K562 (cell line): Measurements from ENCODE around the gene UBE2M. TPM values are rescaled to one million over a fixed set of nuclear protein-coding genes. Genes with fewer than 3 reads are reported as not detected.
A peak's percentile ranks its signal among the peaks of the same experiment; 100 is the strongest.

Experiments used
- BRD4 ChIP-seq: fragments of 200-600 bp; sonication (generic); IDR thresholded peaks from 2 replicates; pipeline ENCODE4 v1.6.1; 2017; ENCODE audit warnings: inconsistent platforms
- CHAMP1 ChIP-seq: fragments of 450-650 bp; IDR thresholded peaks from 2 replicates; pipeline ENCODE4 v1.6.1; 2016; ENCODE audit warnings: mild to moderate bottlenecking
- CTBP1 ChIP-seq: fragments of 450-650 bp; IDR thresholded peaks from 2 replicates; pipeline ENCODE4 v1.6.1; 2016; ENCODE audit warnings: borderline replicate concordance
- DEAF1 ChIP-seq: fragments of 450-650 bp; formaldehyde crosslinking; IDR thresholded peaks from 2 replicates; pipeline ENCODE4 v1.4.0; 2020; ENCODE audit warnings: mild to moderate bottlenecking, moderate library complexity
- ESRRA ChIP-seq: fragments of 450-650 bp; IDR thresholded peaks from 2 replicates; pipeline ENCODE4 v1.6.1; 2014; ENCODE audit warnings: low read depth, mild to moderate bottlenecking, moderate library complexity, borderline replicate concordance
- ETS1 ChIP-seq: conservative IDR thresholded peaks from 2 replicates; pipeline ENCODE4 v1.6.1; 2011; ENCODE audit warnings: low read depth, mild to moderate bottlenecking, low read length; ENCODE audit not compliant: control insufficient read depth
- HMGXB4 ChIP-seq: sonication (generic); formaldehyde crosslinking; IDR thresholded peaks from 2 replicates; pipeline ENCODE4 v1.8.1; 2023; ENCODE audit warnings: mild to moderate bottlenecking, missing genetic modification reagents
- PML ChIP-seq: IDR thresholded peaks from 2 replicates; pipeline ENCODE4 v1.6.1; 2012; ENCODE audit warnings: low read length, inconsistent platforms
- RAD51 ChIP-seq: fragments of 450-650 bp; IDR thresholded peaks from 2 replicates; pipeline ENCODE4 v1.7.1; 2016; ENCODE audit warnings: low read depth, mild to moderate bottlenecking, borderline replicate concordance
- SIN3A ChIP-seq, 2 experiments: fragments of 150-350 bp in 1 of 2; IDR thresholded peaks; 2 replicates each; pipeline ENCODE4 v1.6.1; 2011 to 2016; ENCODE audit warnings: borderline replicate concordance in 2 of 2, low read depth in 2 of 2, low read length in 2 of 2, mild to moderate bottlenecking in 2 of 2, moderate library complexity in 2 of 2; ENCODE audit not compliant: control insufficient read depth in 1 of 2
- SREBF2 ChIP-seq: sonication (generic); formaldehyde crosslinking; IDR thresholded peaks from 2 replicates; pipeline ENCODE4 v1.4.0; 2020; ENCODE audit warnings: mild to moderate bottlenecking, missing genetic modification reagents
- TCFL5 ChIP-seq: fragments of 250-450 bp; sonication (Bioruptor Pico); conservative IDR thresholded peaks from 2 replicates; pipeline ENCODE4 v1.6.1; 2021; ENCODE audit warnings: mild to moderate bottlenecking, moderate library complexity, matching md5 sums
- TSC22D4 ChIP-seq: fragments of 450-650 bp; IDR thresholded peaks from 2 replicates; pipeline ENCODE4 v1.6.1; 2016; ENCODE audit warnings: missing genetic modification characterization, missing biosample characterization, control low read depth
- ZBTB8A ChIP-seq: fragments of 450-650 bp; IDR thresholded peaks from 2 replicates; pipeline ENCODE4 v1.6.1; 2018; ENCODE audit warnings: mild to moderate bottlenecking, moderate library complexity; ENCODE audit not compliant: partially characterized antibody
- ZKSCAN1 ChIP-seq: fragments of 150-350 bp; IDR thresholded peaks from 2 replicates; pipeline ENCODE4 v1.6.1; 2016; ENCODE audit warnings: low read depth, low read length
- ZNF408 ChIP-seq: fragments of 250-450 bp; sonication (Bioruptor Pico); IDR thresholded peaks from 2 replicates; pipeline ENCODE4 v1.4.0; 2020; ENCODE audit warnings: low read depth, mild to moderate bottlenecking, moderate library complexity
- polyA plus RNA-seq, 8 experiments: library from polyadenylated mRNA; depleted of rRNA in 4 of 8; stranded (reverse) in 5 of 8; unstranded in 3 of 8; fragments of >200 nt; fragmentation: Nextera tagmentation in 2 of 8; fragmentation: Illumina TruSeq in 1 of 8; extraction: Ambion mirVana in 2 of 8; extraction: Trizol in 1 of 8; gene quantifications; 2 replicates each; pipeline versions ENCODE4 v1.2.1 to v1.2.3, GENCODE V29; 2011 to 2014; ENCODE audit warnings: inconsistent platforms in 1 of 8, missing spikeins in 1 of 8
- total RNA-seq, 7 experiments: library from RNA; depleted of rRNA in 6 of 7; stranded (reverse); fragments of >200 nt in 6 of 7; fragmentation: Illumina TruSeq in 2 of 7; extraction: Trizol in 2 of 7; gene quantifications; 2 replicates each; pipeline versions ENCODE4 v1.2.1 to v1.2.3, GENCODE V29; 2011 to 2021; ENCODE audit warnings: low replicate concordance in 1 of 7
- TF ChIP-seq, protein P1 (sequence below): fragments of 450-650 bp; IDR thresholded peaks from 2 replicates; pipeline ENCODE4 v1.6.1; 2016; ENCODE audit warnings: low read depth, mild to moderate bottlenecking, moderate library complexity

Gene UBE2M
- total and polyA plus RNA-seq, 9 of the 15 experiments (the other 6 are each of a cell fraction or from before 2014, with no cell fraction given): 0.92 to 163 (median 85.7) TPM

- TF ChIP-seq CHAMP1 (no peak), RAD51 (no peak), SREBF2 (CRISPR knock-in tag) (no peak), BRD4 (no peak), PML (peak; percentile 77), SIN3A (IDR thresholded peaks at IDR 0.05; ENCODE audit: borderline replicate concordance in 2 of 2, control insufficient read depth in 1 of 2, low read depth in 2 of 2, low read length in 2 of 2) (0 out of 4 replicates have a peak, but pooled peaks of 1 of the 2 experiments have one; percentile 39), ZKSCAN1 (no peak), HMGXB4 (CRISPR knock-in tag) (no peak; the same call in 1 of the 2 replicates), TSC22D4 (tag) (no peak), ZNF408 (CRISPR knock-in tag) (no peak), ETS1 (peak; percentile 46; the same call in 1 of the 2 replicates), ESRRA (no peak; the same call in 1 of the 2 replicates), TCFL5 (CRISPR knock-in tag) (no peak), CTBP1 (peak; percentile 66), ZBTB8A (no peak), DEAF1 (CRISPR knock-in tag) (no peak)
- TF ChIP-seq, protein P1, sequence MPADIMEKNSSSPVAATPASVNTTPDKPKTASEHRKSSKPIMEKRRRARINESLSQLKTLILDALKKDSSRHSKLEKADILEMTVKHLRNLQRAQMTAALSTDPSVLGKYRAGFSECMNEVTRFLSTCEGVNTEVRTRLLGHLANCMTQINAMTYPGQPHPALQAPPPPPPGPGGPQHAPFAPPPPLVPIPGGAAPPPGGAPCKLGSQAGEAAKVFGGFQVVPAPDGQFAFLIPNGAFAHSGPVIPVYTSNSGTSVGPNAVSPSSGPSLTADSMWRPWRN: no peak
Observed at GRCh38 chr19:58543826-58544590, 14.4 kb downstream of the UBE2M start, which contains the start of gene TRIM28 (continued).
